Endothelial cell of umbilical vein (primary cell): Measurements from ENCODE around the gene CIB4.

Source experiments
- CTCF ChIP-seq, 2 donors: IDR thresholded peaks; 1 replicate in 1 of 2; 2 replicates in 1 of 2; pipeline ENCODE4 v1.5.1; 2011; ENCODE audit warnings: low read length in 2 of 2, mild to moderate bottlenecking in 2 of 2, moderate library complexity in 2 of 2, control low read depth in 1 of 2, inconsistent platforms in 1 of 2, low read depth in 1 of 2; ENCODE audit not compliant: insufficient read depth in 1 of 2; ENCODE audit errors: extremely low read depth in 1 of 2
- MAX ChIP-seq: IDR thresholded peaks from 2 replicates; pipeline ENCODE4 v1.6.1; 2011; ENCODE audit not compliant: insufficient read depth, insufficient read length
- MYC ChIP-seq: IDR thresholded peaks from one replicate; pipeline ENCODE4 v1.6.1; 2011; ENCODE audit warnings: mild to moderate bottlenecking, low read depth, low read length

- TF ChIP-seq CTCF (IDR thresholded peaks at IDR 0.05; ENCODE audit: extremely low read depth in 1 of 2, insufficient read depth in 1 of 2, low read depth in 1 of 2, low read length in 2 of 2) (peak; percentile 95 to 98), MYC (no peak), MAX (no peak)
Observed at GRCh38 chr2:26577442-26578112, 63.6 kb downstream of the CIB4 start.
